Neural cell (in vitro differentiated cells): ENCODE results near the gene NUTM1. TPM values are rescaled to one million over a fixed set of nuclear protein-coding genes. Genes with fewer than 3 reads are reported as not detected.

Source experiments
- H2AFZ ChIP-seq: fragments of 200-600, 300-800 bp; sonication (generic), shearing (Covaris generic); 2 replicates; pipeline ENCODE4 v1.6.0; 2014; ENCODE audit warnings: low read depth, mild to moderate bottlenecking, antibody characterized with exemption, low read length, moderate library complexity
- H3F3A ChIP-seq: fragments of 200-600 bp; shearing (Covaris generic); 2 replicates; pipeline ENCODE4 v1.6.1; 2016; ENCODE audit warnings: mild to moderate bottlenecking, moderate library complexity, mixed read lengths, antibody characterized with exemption, low read length; ENCODE audit not compliant: insufficient read depth, poor library complexity, severe bottlenecking
- H3K27ac ChIP-seq: fragments of 200-600, 300-800 bp; sonication (generic), shearing (Covaris generic); 2 replicates; pipeline ENCODE4 v1.5.1; 2014; ENCODE audit warnings: mild to moderate bottlenecking, low read length, moderate library complexity
- H3K27me3 ChIP-seq: fragments of 300-800, 200-600 bp; sonication (generic), shearing (Covaris generic); 2 replicates; pipeline ENCODE4 v1.6.0; 2014; ENCODE audit warnings: mild to moderate bottlenecking, low read depth, low read length, moderate library complexity; ENCODE audit not compliant: insufficient read depth
- H3K36me3 ChIP-seq: fragments of 300-800, 200-600 bp; sonication (generic), shearing (Covaris generic); 2 replicates; pipeline ENCODE4 v1.5.1; 2014; ENCODE audit warnings: mild to moderate bottlenecking, antibody characterized with exemption, low read length, moderate library complexity; ENCODE audit not compliant: insufficient read depth
- H3K4me2 ChIP-seq: fragments of 300-800, 200-600 bp; sonication (generic), shearing (Covaris generic); 2 replicates; pipeline ENCODE4 v1.6.0; 2014; ENCODE audit warnings: mild to moderate bottlenecking, low read length
- H3K4me3 ChIP-seq: fragments of 300-800, 200-600 bp; sonication (generic), shearing (Covaris generic); 2 replicates; pipeline ENCODE4 v1.5.1; 2014; ENCODE audit warnings: mild to moderate bottlenecking, low read length, moderate library complexity
- H3K79me2 ChIP-seq: fragments of 200-600 bp; shearing (Covaris generic); replicated peaks from 2 replicates; pipeline ENCODE4 v1.6.0; 2014; ENCODE audit warnings: mild to moderate bottlenecking, low read length, moderate library complexity; ENCODE audit not compliant: insufficient read depth
- H3K9ac ChIP-seq: fragments of 300-800, 200-600 bp; sonication (generic), shearing (Covaris generic); 2 replicates; pipeline ENCODE4 v1.6.1; 2016; ENCODE audit warnings: mild to moderate bottlenecking, low read length, mixed read lengths
- H3K9me2 ChIP-seq: fragments of 200-600 bp; shearing (Covaris generic); 2 replicates; pipeline ENCODE4 v1.6.1; 2016; ENCODE audit warnings: mild to moderate bottlenecking, low read length, mixed read lengths; ENCODE audit not compliant: insufficient read depth
- H3K9me3 ChIP-seq: fragments of 200-600, 300-800 bp; sonication (generic), shearing (Covaris generic); 2 replicates; pipeline ENCODE4 v1.6.1; 2016; ENCODE audit warnings: mild to moderate bottlenecking, mixed run types, low read length, moderate library complexity, mixed read lengths
- H4K20me1 ChIP-seq: fragments of 200-600 bp; shearing (Covaris generic); 2 replicates; pipeline ENCODE4 v1.6.1; 2016; ENCODE audit warnings: mild to moderate bottlenecking, mixed run types; ENCODE audit not compliant: insufficient read depth
- EZH2 ChIP-seq: fragments of 200-600, 300-800 bp; shearing (Covaris generic), sonication (generic); IDR thresholded peaks from 2 replicates; pipeline ENCODE4 v1.6.1; 2014; ENCODE audit warnings: antibody characterized with exemption, low read length, borderline replicate concordance, mild to moderate bottlenecking; ENCODE audit not compliant: insufficient read depth, poor library complexity, severe bottlenecking
- MXI1 ChIP-seq: fragments of 450-650 bp; conservative IDR thresholded peaks from 2 replicates; pipeline ENCODE4 v1.6.1; 2014; ENCODE audit warnings: antibody characterized with exemption, mild to moderate bottlenecking; ENCODE audit not compliant: poor library complexity, severe bottlenecking
- POLR2AphosphoS5 ChIP-seq: IDR thresholded peaks from 2 replicates; pipeline ENCODE4 v1.6.1; 2012
- RAD21 ChIP-seq: fragments of 450-650 bp; conservative IDR thresholded peaks from 2 replicates; pipeline ENCODE4 v1.6.1; 2014; ENCODE audit warnings: antibody characterized with exemption, mild to moderate bottlenecking, moderate library complexity
- TAF1 ChIP-seq: IDR thresholded peaks from 2 replicates; pipeline ENCODE4 v1.6.1; 2012; ENCODE audit warnings: low read depth
- polyA plus RNA-seq: library from polyadenylated mRNA; depleted of rRNA; stranded (reverse); fragments of >200 nt; gene quantifications from 2 replicates; pipeline ENCODE4 v1.2.3, GENCODE V29; 2014
- TF ChIP-seq, protein P1 (sequence below): fragments of 450-650 bp; IDR thresholded peaks from 2 replicates; pipeline ENCODE4 v1.5.1; 2014; ENCODE audit warnings: antibody characterized with exemption, mild to moderate bottlenecking, moderate library complexity; ENCODE audit not compliant: poor library complexity, severe bottlenecking
- TF ChIP-seq, protein P2 (sequence below): IDR thresholded peaks from 2 replicates; pipeline ENCODE4 v1.6.1; 2012; ENCODE audit warnings: borderline replicate concordance

NUTM1 gene
- polyA plus RNA-seq, 1 donor from 2014 or later, result not detected

DNA sequence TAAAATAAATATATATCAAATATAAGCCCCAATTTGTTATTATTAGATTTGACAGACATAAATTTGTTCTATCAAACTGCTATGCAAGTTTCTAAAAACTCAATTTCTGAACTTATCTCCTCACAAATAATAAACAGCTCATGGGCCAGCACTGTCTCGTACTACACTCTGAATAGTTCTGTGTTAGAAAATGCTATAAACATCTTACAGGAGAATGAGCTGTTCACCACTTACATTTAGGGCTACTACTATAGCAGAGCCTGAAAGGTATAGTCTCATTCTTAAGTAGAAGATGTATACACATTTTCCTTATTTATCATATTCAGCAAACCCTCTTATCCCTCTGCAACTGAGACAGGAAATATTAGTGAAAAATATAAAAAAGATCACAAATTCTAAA lies 18.2 kb upstream of the NUTM1 start:
- no peaks in the 10 kb centered on the region for H3K36me3 ChIP-seq
- H3K9me3 ChIP-seq, result peaks cover 3% of the 10 kb centered on the region
- H3K4me3 ChIP-seq, result no peak overlapping the region
- no peak overlapping the region for H3K9ac ChIP-seq
- H2AFZ ChIP-seq, result no peak overlapping the region
- no peaks in the 10 kb centered on the region for H4K20me1 ChIP-seq
- H3F3A ChIP-seq, result no peaks in the 10 kb centered on the region
- no peaks in the 10 kb centered on the region for H3K9me2 ChIP-seq
- H3K27ac ChIP-seq, result no peak overlapping the region
- H3K79me2 ChIP-seq, result no peaks in the 10 kb centered on the region
- no peaks in the 10 kb centered on the region for H3K27me3 ChIP-seq
- H3K4me2 ChIP-seq, result no peak overlapping the region
- TF ChIP-seq POLR2AphosphoS5, result no peak
- TF ChIP-seq, protein P1, sequence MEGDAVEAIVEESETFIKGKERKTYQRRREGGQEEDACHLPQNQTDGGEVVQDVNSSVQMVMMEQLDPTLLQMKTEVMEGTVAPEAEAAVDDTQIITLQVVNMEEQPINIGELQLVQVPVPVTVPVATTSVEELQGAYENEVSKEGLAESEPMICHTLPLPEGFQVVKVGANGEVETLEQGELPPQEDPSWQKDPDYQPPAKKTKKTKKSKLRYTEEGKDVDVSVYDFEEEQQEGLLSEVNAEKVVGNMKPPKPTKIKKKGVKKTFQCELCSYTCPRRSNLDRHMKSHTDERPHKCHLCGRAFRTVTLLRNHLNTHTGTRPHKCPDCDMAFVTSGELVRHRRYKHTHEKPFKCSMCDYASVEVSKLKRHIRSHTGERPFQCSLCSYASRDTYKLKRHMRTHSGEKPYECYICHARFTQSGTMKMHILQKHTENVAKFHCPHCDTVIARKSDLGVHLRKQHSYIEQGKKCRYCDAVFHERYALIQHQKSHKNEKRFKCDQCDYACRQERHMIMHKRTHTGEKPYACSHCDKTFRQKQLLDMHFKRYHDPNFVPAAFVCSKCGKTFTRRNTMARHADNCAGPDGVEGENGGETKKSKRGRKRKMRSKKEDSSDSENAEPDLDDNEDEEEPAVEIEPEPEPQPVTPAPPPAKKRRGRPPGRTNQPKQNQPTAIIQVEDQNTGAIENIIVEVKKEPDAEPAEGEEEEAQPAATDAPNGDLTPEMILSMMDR, result no peak
- TF ChIP-seq MXI1, result no peak
- no peak for TF ChIP-seq RAD21

DNA sequence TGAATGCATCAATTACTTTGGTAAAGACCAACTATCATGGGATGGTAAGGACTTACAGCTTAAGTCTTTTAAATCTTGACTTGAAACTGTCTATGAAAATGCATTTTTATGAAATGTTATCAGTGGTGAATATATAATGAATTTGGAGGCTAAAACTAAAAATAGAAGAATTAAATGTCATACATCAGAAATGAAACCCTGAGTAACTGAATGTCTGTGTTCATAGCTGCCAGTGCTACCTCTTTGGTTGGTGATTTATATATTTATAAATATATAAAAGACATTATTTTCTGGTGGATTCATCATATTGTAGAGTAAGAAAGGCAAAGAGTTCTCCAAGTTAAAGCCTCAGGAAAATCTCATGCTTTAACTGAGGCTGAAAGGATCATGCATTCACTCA lies 17.7 kb upstream of the NUTM1 start:
- H3K27ac ChIP-seq, result no peak overlapping the region
- H3K79me2 ChIP-seq, result no peaks in the 10 kb centered on the region
- no peak overlapping the region for H3K4me2 ChIP-seq
- H3K9me2 ChIP-seq, result no peaks in the 10 kb centered on the region
- no peaks in the 10 kb centered on the region for H3K36me3 ChIP-seq
- no peaks in the 10 kb centered on the region for H3F3A ChIP-seq
- H3K27me3 ChIP-seq, result no peaks in the 10 kb centered on the region
- TF ChIP-seq, protein P1, result no peak
- TF ChIP-seq, protein P2, sequence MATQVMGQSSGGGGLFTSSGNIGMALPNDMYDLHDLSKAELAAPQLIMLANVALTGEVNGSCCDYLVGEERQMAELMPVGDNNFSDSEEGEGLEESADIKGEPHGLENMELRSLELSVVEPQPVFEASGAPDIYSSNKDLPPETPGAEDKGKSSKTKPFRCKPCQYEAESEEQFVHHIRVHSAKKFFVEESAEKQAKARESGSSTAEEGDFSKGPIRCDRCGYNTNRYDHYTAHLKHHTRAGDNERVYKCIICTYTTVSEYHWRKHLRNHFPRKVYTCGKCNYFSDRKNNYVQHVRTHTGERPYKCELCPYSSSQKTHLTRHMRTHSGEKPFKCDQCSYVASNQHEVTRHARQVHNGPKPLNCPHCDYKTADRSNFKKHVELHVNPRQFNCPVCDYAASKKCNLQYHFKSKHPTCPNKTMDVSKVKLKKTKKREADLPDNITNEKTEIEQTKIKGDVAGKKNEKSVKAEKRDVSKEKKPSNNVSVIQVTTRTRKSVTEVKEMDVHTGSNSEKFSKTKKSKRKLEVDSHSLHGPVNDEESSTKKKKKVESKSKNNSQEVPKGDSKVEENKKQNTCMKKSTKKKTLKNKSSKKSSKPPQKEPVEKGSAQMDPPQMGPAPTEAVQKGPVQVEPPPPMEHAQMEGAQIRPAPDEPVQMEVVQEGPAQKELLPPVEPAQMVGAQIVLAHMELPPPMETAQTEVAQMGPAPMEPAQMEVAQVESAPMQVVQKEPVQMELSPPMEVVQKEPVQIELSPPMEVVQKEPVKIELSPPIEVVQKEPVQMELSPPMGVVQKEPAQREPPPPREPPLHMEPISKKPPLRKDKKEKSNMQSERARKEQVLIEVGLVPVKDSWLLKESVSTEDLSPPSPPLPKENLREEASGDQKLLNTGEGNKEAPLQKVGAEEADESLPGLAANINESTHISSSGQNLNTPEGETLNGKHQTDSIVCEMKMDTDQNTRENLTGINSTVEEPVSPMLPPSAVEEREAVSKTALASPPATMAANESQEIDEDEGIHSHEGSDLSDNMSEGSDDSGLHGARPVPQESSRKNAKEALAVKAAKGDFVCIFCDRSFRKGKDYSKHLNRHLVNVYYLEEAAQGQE, result no peak
- TF ChIP-seq POLR2AphosphoS5, result no peak
- TF ChIP-seq RAD21, result no peak
- TF ChIP-seq EZH2, result no peak
- TF ChIP-seq TAF1, result no peak
- no peak overlapping the region for H3K4me3 ChIP-seq
- peaks cover 3% of the 10 kb centered on the region for H3K9me3 ChIP-seq
- no peaks in the 10 kb centered on the region for H4K20me1 ChIP-seq
- H2AFZ ChIP-seq, result no peak overlapping the region
- no peak overlapping the region for H3K9ac ChIP-seq
